ENCODE results near the gene RPP25L. TPM values are rescaled to one million over a fixed set of nuclear protein-coding genes. Genes with fewer than 3 reads are reported as not detected.

The RPP25L gene
- total RNA-seq, 1 donor from 2014 or later: 17.5 TPM

GRCh38 chr9:34566322-34566721 lies 45.6 kb downstream of the RPP25L start:
- Mint-ChIP-seq H3K4me1 (no peaks in the 10 kb centered on the region), H3K4me3 (no peak overlapping the region), H3K36me3 (ENCODE audit: low read depth) (no peaks in the 10 kb centered on the region), H3K27ac (no peak overlapping the region), H3K27me3 (peaks cover 34% of the 10 kb centered on the region), H3K9me3 (no peaks in the 10 kb centered on the region)
- DNase-seq (no peak), ATAC-seq (ENCODE audit: low read depth) (no peak)
- ChIA-PET POLR2A (no interaction called here), CTCF (no interaction called here)
- no peak for TF ChIP-seq CTCF (IDR thresholded peaks at IDR 0.05)
- intact Hi-C loops (cut with micrococcal nuclease): no loop called here

- no peaks in the 10 kb centered on the region for H3K9me3 Mint-ChIP-seq
- POLR2A ChIA-PET: no interaction called here
- no peaks in the 10 kb centered on the region for H3K4me1 Mint-ChIP-seq
- no peak overlapping the region for H3K27ac Mint-ChIP-seq
- CTCF ChIA-PET: no interaction called here
- ATAC-seq (ENCODE audit: low read depth) (no peak), DNase-seq (no peak)
- H3K4me3 Mint-ChIP-seq: no peak overlapping the region
- TF ChIP-seq CTCF (IDR thresholded peaks at IDR 0.05): no peak
- intact Hi-C loops (cut with micrococcal nuclease): no loop called here
- H3K36me3 Mint-ChIP-seq (ENCODE audit: low read depth): no peaks in the 10 kb centered on the region
- H3K27me3 Mint-ChIP-seq: peaks cover 38% of the 10 kb centered on the region
These were observed 46.0 kb downstream of the RPP25L start for GRCh38 chr9:34565856-34566255.

- DNase-seq (no peak), ATAC-seq (ENCODE audit: low read depth) (no peak)
- CTCF ChIA-PET: no interaction called here
- H3K9me3 Mint-ChIP-seq: no peaks in the 10 kb centered on the region
- H3K4me1 Mint-ChIP-seq: no peaks in the 10 kb centered on the region
- POLR2A ChIA-PET: no interaction called here
- no peak overlapping the region for H3K4me3 Mint-ChIP-seq
- H3K27ac Mint-ChIP-seq: no peak overlapping the region
- peaks cover 41% of the 10 kb centered on the region for H3K27me3 Mint-ChIP-seq
- no peaks in the 10 kb centered on the region for H3K36me3 Mint-ChIP-seq (ENCODE audit: low read depth)
- intact Hi-C loops (cut with micrococcal nuclease): no loop called here
- no peak for TF ChIP-seq CTCF (IDR thresholded peaks at IDR 0.05)
These were observed 47.3 kb downstream of the RPP25L start for GRCh38 chr9:34564617-34565016.

- intact Hi-C loops (cut with micrococcal nuclease): no loop called here
- Mint-ChIP-seq H3K36me3 (ENCODE audit: low read depth) (no peaks in the 10 kb centered on the region), H3K4me3 (no peak overlapping the region), H3K9me3 (no peaks in the 10 kb centered on the region), H3K4me1 (no peaks in the 10 kb centered on the region), H3K27me3 (peaks cover 46% of the 10 kb centered on the region), H3K27ac (no peak overlapping the region)
- ATAC-seq (ENCODE audit: low read depth) (no peak), DNase-seq (no peak)
- ChIA-PET CTCF (no interaction called here), POLR2A (no interaction called here)
- TF ChIP-seq CTCF (IDR thresholded peaks at IDR 0.05): no peak
These were observed 48.6 kb downstream of the RPP25L start for GRCh38 chr9:34563262-34563661.

- Mint-ChIP-seq H3K27me3 (peaks cover 49% of the 10 kb centered on the region), H3K27ac (no peak overlapping the region), H3K4me1 (no peaks in the 10 kb centered on the region), H3K9me3 (no peaks in the 10 kb centered on the region), H3K36me3 (ENCODE audit: low read depth) (no peaks in the 10 kb centered on the region), H3K4me3 (no peak overlapping the region)
- CTCF ChIA-PET: no interaction called here
- intact Hi-C loops (cut with micrococcal nuclease): no loop called here
- POLR2A ChIA-PET: no interaction called here
- no peak for ATAC-seq (ENCODE audit: low read depth)
- TF ChIP-seq CTCF (IDR thresholded peaks at IDR 0.05): no peak
- no peak for DNase-seq
These were observed 49.7 kb downstream of the RPP25L start for GRCh38 chr9:34562135-34562745.
